GM18499 (cell line): ENCODE measurements around the gene MTHFS.

Source experiments
- ATAC-seq: cut with Tn5 transposase; IDR thresholded peaks from one replicate; pipeline ENCODE4 v1.9.1; 2021; ENCODE audit warnings: moderate number of reproducible peaks; ENCODE audit not compliant: insufficient read depth, unreplicated experiment

Gene MTHFS

GRCh38 chr15:79824136-79824701, 72.6 kb downstream of the MTHFS start:
- ATAC-seq: no peak

GRCh38 chr15:79820820-79821219, 76.0 kb downstream of the MTHFS start:
- ATAC-seq: no peak

GRCh38 chr15:79820176-79820575, 76.6 kb downstream of the MTHFS start:
- ATAC-seq: no peak

GRCh38 chr15:79816571-79816970, 80.2 kb downstream of the MTHFS start:
- no peak for ATAC-seq

- no peak for ATAC-seq
Measured at GRCh38 chr15:79815468-79815867, 81.3 kb downstream of the MTHFS start.

GRCh38 chr15:79812541-79812940, 84.3 kb downstream of the MTHFS start:
- no peak for ATAC-seq

GRCh38 chr15:79811406-79812405, 85.1 kb downstream of the MTHFS start:
- no peak for ATAC-seq

- ATAC-seq: no peak
Measured at GRCh38 chr15:79804838-79805237, 92.0 kb downstream of the MTHFS start.

- ATAC-seq: no peak
Measured at GRCh38 chr15:79798311-79798710, 98.5 kb downstream of the MTHFS start.
